ENCODE results near the gene LAMB4. TPM values are rescaled to one million over a fixed set of nuclear protein-coding genes. Genes with fewer than 3 reads are reported as not detected.

The LAMB4 gene
- total and polyA plus RNA-seq, 2 of the 8 experiments (the other 6 are each of a cell fraction or from before 2014, with no cell fraction given), result not detected

DNA sequence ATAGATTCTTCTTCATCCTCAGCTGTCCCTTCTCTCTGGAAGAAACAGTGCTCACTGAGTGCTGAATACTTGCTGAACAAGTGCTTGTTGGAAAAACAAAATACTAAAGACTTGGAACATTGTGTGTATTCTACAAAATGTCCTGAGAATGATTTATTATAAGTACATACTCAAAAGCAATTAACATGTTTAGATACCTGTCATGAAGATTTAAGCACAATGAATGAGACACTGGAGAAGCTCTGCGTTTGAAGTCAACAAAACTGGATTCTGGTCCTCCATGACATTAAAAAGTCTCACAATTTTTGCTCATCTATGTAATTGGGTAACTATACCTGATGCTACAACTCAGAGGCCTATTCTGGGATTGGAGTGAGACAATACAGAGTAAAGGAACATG, 92.4 kb downstream of the LAMB4 start:
- Histone ChIP-seq H3K4me3 (ENCODE audit: extremely low read depth in 1 of 4, insufficient read depth in 2 of 4, low read depth in 3 of 4, low read length in 4 of 4) (no peak overlapping the region), H3K9me3 (ENCODE audit: insufficient read depth in 2 of 2, low read depth in 1 of 2, low read length in 1 of 2) (no peaks in the 10 kb centered on the region), H3K9ac (replicated peaks in 1 of 4; ENCODE audit: extremely low read depth in 1 of 4, low read depth in 3 of 4, low read length in 3 of 4) (no peak overlapping the region), H3K23me2 (ENCODE audit: low read depth, low read length) (no peaks in the 10 kb centered on the region), H3K14ac (ENCODE audit: insufficient read length) (no peak overlapping the region), H2BK12ac (ENCODE audit: low read depth, low read length) (no peak overlapping the region), H3K4ac (replicated peaks; ENCODE audit: insufficient read length, low read depth, low read length) (no peak overlapping the region), H2AK5ac (ENCODE audit: low read depth, low read length) (no peak overlapping the region), H3K23ac (ENCODE audit: insufficient read length) (no peak overlapping the region), H3K27me3 (replicated peaks in 1 of 4; ENCODE audit: control insufficient read depth in 3 of 4, extremely low read depth in 1 of 4, insufficient read depth in 3 of 4, low read length in 3 of 4) (no peaks in the 10 kb centered on the region), H3K79me2 (ENCODE audit: control insufficient read depth in 1 of 2, insufficient read depth in 2 of 2, low read length in 2 of 2) (no peaks in the 10 kb centered on the region), H4K5ac (ENCODE audit: insufficient read length, low read depth, low read length) (no peak overlapping the region), H2AFZ (ENCODE audit: low read length) (no peak overlapping the region), H4K20me1 (replicated peaks in 1 of 2; ENCODE audit: control insufficient read depth in 1 of 2, insufficient read depth in 2 of 2, low read length in 2 of 2) (no peaks in the 10 kb centered on the region), H3K36me3 (ENCODE audit: control insufficient read depth in 2 of 4, insufficient read depth in 4 of 4, low read length in 3 of 4) (no peaks in the 10 kb centered on the region), H2BK15ac (ENCODE audit: low read length) (no peak overlapping the region), H3K79me1 (ENCODE audit: low read depth, low read length) (no peaks in the 10 kb centered on the region), H2BK5ac (ENCODE audit: low read depth, low read length) (no peak overlapping the region), H2BK20ac (ENCODE audit: low read length) (no peak overlapping the region), H4K91ac (replicated peaks; ENCODE audit: insufficient read length, low read length) (no peak overlapping the region), H3K56ac (replicated peaks; ENCODE audit: insufficient read length, low read depth, low read length) (no peak overlapping the region), H3K4me2 (ENCODE audit: insufficient read depth in 1 of 2, low read depth in 2 of 2, low read length in 2 of 2) (no peak overlapping the region), H3K4me1 (replicated peaks in 1 of 4; ENCODE audit: control insufficient read depth in 3 of 4, insufficient read depth in 4 of 4, low read length in 3 of 4) (peaks cover 0 to 6% (median 2%) of the 10 kb centered on the region in 4 experiments; a peak in 3 of 7 replicates), H3K27ac (ENCODE audit: low read depth, low read length) (no peak overlapping the region), H2BK120ac (replicated peaks; ENCODE audit: low read depth, low read length) (no peak overlapping the region), H3K18ac (ENCODE audit: extremely low read depth, low read length) (no peak overlapping the region), H4K8ac (ENCODE audit: extremely low read depth, insufficient read depth, low read length) (no peak overlapping the region)
- CTCF ChIA-PET (ENCODE audit: partially characterized antibody), result interaction anchor here (0.7 to 9.1 kb wide), 4 partner anchors 22 to 645 kb away, joined by 3 to 86 read pairs (median 4); no protein-coding TSS in a partner anchor
- TF ChIP-seq HDAC2 (IDR thresholded peaks at IDR 0.05; ENCODE audit: borderline replicate concordance in 1 of 2, low read depth in 2 of 2, low read length in 2 of 2), result no peak
- no peak for TF ChIP-seq PHF8 (conservative IDR thresholded peaks at IDR 0.05; ENCODE audit: low read depth, low read length)
- TF ChIP-seq KDM5A (IDR thresholded peaks at IDR 0.05; ENCODE audit: low read length), result no peak
- TF ChIP-seq POLR2AphosphoS5 (IDR thresholded peaks at IDR 0.05; ENCODE audit: low read depth, low read length), result no peak
- TF ChIP-seq TBP (IDR thresholded peaks at IDR 0.05; ENCODE audit: low read depth, low read length), result no peak
- no peak for TF ChIP-seq SUZ12 (IDR thresholded peaks at IDR 0.05; ENCODE audit: low read length)
- TF ChIP-seq CBX5 (IDR thresholded peaks at IDR 0.05; ENCODE audit: low read depth, low read length), result no peak
- TF ChIP-seq RNF2 (IDR thresholded peaks at IDR 0.05; ENCODE audit: borderline replicate concordance, low read depth, low read length, missing control alignments, poor library complexity, severe bottlenecking), result no peak
- TF ChIP-seq, protein P1, sequence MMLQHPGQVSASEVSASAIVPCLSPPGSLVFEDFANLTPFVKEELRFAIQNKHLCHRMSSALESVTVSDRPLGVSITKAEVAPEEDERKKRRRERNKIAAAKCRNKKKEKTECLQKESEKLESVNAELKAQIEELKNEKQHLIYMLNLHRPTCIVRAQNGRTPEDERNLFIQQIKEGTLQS (IDR thresholded peaks at IDR 0.05; ENCODE audit: insufficient read depth, low read depth, low read length), result no peak
- POLR2A ChIA-PET (ENCODE audit: partially characterized antibody), result no interaction called here
- DNase-seq (ENCODE audit: low read depth in 1 of 2, low spot score in 2 of 2) (no peak), FAIRE-seq (no peak)
- WGBS, 2 experiments (ENCODE audit: extremely low coverage in 1 of 2, insufficient coverage in 1 of 2, insufficient read length in 1 of 2, insufficient replicate concordance in 2 of 2, low coverage in 1 of 2, low lambda C conversion rate in 2 of 2, missing lambda C conversion rate in 1 of 2), result 88% methylated on average over 1 of the region's 1 CpG; no CpG with 5 or more reads in 1 of the 2 experiments

Measured in H1 (cell line).